NCI-H460 (cell line): Measurements from ENCODE around the gene EIPR1. TPM values are rescaled to one million over a fixed set of nuclear protein-coding genes. Genes with fewer than 3 reads are reported as not detected.
A peak's percentile ranks its signal among the peaks of the same experiment; 100 is the strongest.

Experiments used
- DNase-seq: peaks from one replicate; pipeline ENCODE4 v3.0.0-alpha.2; 2016; ENCODE audit warnings: low read depth; ENCODE audit errors: extremely low read depth
- total RNA-seq: library from RNA; depleted of rRNA; stranded (reverse); fragments of >200 nt; shearing (Covaris generic); gene quantifications from 2 replicates; pipeline ENCODE4 v1.2.3, GENCODE V29; 2014

EIPR1 gene
- total RNA-seq, 1 experiment from 2014 or later, result 56.5 TPM

DNA sequence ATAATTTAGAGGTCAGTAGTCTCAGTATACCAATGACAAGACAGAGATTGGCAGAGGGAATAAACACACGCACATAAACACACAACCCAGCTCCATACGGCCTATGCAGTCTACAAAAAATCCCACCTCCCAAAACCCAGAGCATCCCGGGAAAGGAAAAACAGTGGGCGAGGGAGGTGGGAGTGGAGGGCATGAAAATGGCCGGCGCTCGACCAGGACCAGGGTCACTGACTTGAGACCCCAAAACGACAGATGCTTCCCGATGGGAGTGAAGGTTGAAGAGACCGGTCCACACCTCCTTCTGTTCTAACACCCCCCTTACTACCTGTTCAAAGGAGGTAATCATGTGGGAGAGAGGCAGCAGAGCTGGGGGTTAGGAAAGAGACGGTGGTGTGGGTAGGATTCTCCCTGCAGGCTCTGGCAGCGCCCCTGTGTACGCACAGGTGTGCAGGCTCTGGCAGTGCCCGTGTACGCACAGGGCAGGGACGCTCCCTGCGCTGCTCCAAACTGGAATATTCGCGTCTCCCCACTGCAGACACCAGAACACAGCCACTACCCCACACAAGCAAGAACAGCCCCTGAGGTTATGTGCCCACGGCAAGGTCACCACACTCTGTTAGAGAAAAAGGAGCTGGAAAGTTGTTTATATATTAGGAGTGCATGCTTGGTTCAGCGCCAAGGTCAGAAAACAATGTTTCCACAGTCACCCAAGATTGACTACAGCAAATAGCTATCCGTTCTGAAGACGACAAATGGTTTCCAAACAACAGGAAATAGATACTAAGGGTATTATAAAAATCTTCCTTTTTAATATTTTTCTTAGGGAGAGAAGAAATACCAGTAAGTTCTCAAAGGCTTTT lies 67.9 kb downstream of the EIPR1 start:
- no peak for DNase-seq

- DNase-seq, result no peak
Observed at GRCh38 chr2:3307901-3308300, 69.7 kb downstream of the EIPR1 start.

- no peak for DNase-seq
Observed at GRCh38 chr2:3307236-3307635, 70.4 kb downstream of the EIPR1 start.

DNA sequence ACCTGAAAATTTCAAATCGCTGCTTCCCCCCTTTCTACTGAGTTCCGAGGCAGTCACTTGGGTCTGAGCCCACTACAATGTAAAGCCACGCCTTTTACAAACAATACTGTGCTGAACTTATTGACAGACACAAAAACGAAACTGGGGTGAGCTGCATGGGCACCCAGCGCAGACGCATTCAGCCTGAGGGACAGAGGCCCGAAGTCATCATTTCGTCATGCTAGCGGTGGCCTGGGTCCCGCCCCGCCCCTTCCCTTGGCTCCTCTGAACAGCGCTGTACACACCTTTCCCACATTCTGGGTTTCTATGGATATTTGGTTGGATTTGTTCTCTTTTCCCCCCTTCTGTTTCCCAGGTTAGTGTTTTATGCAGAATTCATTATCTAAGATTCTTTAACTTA lies 71.7 kb downstream of the EIPR1 start:
- no peak for DNase-seq

DNA sequence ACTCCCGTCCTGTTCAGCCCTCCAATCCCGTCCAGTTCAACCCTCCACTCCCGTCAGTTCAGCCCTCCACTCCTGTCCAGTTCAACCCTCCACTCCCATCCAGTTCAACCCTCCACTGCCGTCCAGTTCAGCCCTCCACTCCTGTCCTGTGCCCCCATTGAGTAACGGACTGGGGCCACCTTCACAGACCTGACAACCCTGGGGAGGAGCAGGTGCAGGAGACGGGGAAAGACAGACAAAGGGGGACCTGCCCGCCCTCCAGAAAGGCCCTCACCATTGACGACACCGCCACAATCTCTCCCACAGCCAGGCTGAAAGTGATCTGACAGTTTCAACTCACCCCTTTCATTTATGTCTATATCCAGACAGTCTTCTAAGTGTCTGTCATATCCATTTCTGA lies 72.2 kb downstream of the EIPR1 start:
- no peak for DNase-seq

GRCh38 chr2:3303583-3304406 lies 73.8 kb downstream of the EIPR1 start:
- DNase-seq, result peak; percentile 64

DNA sequence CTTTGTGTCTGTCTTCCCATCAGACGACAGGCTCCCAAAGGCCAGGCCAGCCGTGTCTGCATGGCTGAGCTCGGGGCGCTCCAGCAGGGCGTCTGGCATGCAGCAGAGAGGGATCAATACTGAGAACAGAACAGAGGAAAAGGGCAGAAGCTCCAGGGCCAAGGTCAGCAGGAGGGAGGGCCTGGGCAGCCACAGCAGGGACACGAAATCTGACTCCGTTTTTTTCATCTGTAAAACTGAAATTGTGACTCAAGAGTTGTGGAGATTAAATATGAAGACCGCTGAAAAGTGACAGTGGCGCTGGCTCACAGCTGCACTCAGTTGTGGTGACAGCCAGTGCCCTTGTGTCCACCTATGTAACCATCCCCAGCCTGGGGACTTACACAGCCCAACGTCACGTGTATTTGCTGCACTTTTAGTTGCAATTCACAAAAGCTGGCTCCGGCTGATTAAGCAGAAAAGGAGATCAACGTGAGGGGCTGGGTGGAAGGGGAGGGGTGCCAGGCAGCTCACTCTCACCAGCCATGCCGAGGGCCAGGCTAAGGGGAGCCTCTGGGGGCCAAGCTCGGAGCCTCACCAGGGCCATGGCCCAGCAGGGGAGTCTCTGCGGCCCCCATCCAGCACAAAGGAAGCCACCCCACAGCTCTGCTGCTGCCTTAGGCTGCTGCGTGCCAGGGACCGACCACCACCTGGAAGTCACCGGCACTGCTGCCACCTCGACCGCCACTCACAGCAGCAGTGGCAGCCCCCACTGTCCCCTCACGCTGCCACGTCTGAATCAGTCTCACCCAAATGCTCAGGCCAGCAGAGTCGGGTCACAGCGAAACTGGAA lies 74.7 kb downstream of the EIPR1 start:
- DNase-seq, result no peak

GRCh38 chr2:3302421-3302750 lies 75.2 kb downstream of the EIPR1 start:
- DNase-seq, result no peak

DNA sequence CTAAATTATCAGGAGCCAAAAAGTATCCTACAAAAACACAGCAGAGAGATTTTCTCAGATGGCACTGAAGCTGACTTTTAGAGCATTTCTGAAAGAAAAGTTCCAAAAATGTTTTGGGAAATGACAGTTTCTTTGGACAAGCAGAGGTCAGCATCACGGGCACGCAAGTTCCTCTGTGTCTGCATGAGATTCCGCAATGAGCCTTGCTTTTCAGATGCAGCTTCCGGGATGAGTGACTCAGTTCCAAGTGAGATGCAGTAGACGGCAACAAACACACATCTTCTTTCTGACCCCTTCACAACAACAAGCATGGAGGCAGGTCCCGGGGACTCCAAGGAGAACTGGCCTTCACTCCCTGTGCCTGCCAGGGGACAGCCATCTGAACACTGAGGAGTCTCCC lies 76.6 kb downstream of the EIPR1 start:
- DNase-seq, result no peak

- DNase-seq, result no peak
Observed at GRCh38 chr2:3300224-3300995, 77.2 kb downstream of the EIPR1 start.

DNA sequence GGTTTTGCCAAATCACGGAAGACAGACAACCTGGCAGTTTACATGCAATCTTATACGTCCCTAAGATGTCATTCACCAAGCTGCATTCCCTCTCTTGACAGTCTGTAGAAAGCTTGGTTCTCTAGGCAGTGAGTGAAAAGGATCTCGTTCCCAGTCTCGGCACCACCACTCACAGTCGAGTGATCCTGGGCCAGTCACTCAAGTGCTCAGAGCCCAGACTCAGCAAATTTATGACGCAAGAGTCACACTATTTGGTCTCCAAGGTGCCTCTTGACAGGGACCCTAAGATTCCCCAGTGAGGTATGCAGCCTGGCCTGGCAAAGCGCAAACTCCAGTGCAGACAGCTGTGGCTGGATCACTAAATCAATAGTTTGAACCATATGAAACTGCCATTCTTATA lies 77.9 kb downstream of the EIPR1 start:
- DNase-seq, result no peak

- DNase-seq, result no peak
Observed at GRCh38 chr2:3299130-3299529, 78.5 kb downstream of the EIPR1 start.

- DNase-seq, result no peak
Observed at GRCh38 chr2:3298191-3298590, 79.4 kb downstream of the EIPR1 start.

DNA sequence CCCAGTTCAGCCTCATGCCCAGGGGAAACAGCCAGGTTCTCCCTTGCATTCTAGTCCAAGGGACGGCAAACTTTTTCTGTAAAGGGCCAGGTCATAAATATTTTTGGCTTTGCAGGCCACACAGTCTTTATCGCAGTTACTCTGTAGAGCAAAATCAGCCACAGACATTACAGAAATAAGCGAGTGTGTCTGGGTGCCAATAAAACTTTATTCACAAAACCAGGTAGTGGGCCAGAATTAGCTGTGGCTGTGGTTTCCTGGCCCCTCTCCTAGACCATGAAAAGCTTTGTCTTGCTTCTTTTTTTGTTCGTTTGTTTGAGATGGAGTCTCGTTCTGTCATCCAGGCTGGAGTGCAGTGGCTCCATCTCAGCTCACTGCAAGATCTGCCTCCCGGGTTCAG lies 80.1 kb downstream of the EIPR1 start:
- DNase-seq, result no peak

DNA sequence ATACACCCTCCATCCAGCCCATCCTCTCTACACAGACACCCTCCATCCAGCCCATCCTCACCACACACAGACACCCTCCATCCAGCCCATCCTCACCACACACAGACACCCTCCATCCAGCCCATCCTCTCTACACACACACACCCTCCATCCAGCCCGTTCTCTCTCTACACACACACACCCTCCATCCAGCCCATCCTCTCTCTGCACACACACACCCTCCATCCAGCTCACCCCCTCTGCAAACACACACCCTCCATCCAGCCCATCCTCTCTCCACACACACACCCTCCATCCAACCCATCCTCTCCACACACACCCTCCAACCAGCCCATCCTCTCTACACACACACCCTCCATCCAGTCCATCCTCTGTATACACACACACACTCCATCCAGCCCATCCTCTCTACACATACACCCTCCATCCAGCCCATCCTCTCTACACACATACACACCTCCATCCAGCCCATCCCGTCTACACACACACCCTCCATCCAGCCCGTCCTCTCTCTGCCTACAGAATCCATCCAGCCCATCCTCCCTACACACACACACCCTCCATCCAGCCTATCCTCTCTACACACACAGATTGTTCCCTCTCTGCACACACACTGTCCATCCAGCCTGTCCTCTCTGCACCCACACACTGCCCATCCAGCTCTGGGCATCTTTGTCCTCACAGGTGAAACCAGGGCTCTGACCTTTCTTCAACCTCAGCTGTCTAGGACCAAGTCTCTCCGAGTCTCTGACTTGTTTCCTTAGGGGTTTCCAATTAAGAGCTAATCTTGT lies 81.2 kb downstream of the EIPR1 start:
- no peak for DNase-seq

DNA sequence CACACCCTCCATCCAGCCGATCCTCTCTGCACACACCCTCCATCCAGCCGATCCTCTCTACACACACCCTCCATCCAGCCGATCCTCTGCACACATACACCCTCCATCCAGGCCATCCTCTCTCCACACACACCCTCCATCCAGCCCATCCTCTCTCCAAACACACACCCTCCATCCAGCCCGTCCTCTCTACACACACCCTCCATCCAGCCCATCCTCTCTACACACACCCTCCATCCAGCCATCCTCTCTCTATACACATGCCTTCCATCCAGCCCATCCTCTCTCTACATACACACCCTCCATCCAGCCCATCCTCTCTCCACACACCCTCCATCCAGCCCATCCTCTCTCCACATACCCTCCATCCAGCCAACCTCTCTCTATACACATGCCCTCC lies 83.1 kb downstream of the EIPR1 start:
- DNase-seq, result no peak

DNA sequence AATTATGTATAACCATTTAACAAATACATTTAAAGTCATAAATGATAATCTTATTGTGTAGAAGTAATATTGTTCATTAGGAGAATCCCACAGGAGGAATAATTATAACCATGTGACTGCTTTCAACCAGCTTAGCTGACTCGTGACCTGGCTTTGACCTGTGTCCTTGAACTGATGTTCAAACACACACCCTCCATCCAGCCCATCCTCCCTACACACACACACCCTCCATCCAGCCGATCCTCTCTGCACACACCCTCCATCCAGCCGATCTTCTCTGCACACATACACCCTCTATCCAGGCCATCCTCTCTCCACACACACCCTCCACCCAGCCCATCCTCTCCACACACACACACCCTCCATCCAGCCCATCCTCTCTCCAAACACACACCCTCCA lies 83.5 kb downstream of the EIPR1 start:
- DNase-seq, result no peak

DNA sequence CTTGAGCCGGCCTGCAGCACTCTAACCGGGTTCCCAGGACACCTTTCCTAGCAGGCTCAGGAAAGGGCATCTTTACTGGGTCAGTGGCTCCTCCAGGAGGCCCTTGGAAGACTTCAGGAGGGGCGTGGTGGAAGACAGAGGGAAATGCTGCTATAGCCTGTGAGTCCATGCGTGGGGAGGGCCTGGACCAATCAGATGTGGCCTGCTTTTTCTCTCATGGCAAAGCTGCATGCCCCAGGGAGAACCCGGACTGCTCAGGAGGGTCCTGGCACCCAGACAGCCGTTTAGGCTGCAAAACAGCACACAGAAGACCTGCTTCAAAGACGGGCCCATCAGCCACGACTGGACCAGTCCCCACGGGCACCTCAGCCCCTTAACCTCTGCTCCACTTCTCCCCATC lies 84.4 kb downstream of the EIPR1 start:
- no peak for DNase-seq

- DNase-seq, result no peak
Observed at GRCh38 chr2:3292416-3292815, 85.2 kb downstream of the EIPR1 start.

DNA sequence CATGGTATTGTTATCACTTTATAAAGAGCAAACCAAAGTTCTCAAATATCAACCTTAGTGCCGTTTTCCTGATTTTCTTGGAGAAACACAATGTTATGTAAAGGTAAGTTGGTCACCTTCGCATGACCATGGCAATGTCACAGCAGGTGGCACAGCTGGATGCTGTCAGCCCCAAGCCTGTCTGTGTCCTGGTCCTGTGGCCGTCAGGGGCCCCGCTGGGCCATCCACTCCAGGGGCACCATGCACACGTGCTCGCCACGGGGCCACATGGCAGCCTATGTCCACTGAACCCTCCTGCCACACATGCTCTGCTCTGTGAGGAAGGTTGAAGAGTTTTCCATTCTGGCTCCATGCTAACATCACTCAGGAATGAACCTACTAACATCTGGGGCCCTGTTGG lies 85.9 kb downstream of the EIPR1 start:
- no peak for DNase-seq
